Coronary artery (tissue), 2 donors: Measurements from ENCODE around the gene TAGLN2.

Source experiments
- DNase-seq: peaks from one replicate; pipeline ENCODE4 v3.0.0-alpha.2; 2017; ENCODE audit warnings: low spot score
- H3K27ac ChIP-seq, 2 donors: fragments of 200-600 bp; sonication (generic); one replicate each; pipeline ENCODE4 v1.5.1; 2016 to 2019
- H3K4me3 ChIP-seq: fragments of 200-600 bp; sonication (generic); 2 replicates; pipeline ENCODE4 v1.5.1; 2016; ENCODE audit warnings: mild to moderate bottlenecking, moderate library complexity
- CTCF ChIP-seq: fragments of 200-600 bp; sonication (generic); IDR thresholded peaks from one replicate; pipeline ENCODE4 v1.5.1; 2019; ENCODE audit warnings: antibody characterized with exemption

The TAGLN2 gene

DNA sequence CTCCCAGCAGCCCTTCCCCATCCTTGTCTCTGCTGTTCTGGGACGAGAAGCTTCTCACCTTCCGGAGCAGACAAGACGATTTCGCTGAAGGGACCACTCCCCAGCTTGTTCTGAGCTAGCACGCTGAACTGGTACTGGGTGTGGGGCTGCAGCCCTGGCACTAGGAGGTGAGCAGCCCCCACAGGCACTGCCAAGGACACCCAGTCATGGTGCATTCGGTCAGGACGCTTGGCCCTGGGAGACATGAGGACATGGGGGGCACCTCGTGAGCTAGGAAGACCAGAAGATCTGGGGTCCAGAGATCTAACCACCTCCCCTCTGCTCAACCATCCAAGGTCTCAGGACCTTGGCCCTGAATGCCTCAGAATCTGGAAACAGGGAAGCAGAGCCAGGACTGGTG lies 5.3 kb upstream of the TAGLN2 start:
- DNase-seq = no peak
- H3K4me3 ChIP-seq = no peak overlapping the region
- no peak overlapping the region for H3K27ac ChIP-seq
- no peak for TF ChIP-seq CTCF

DNA sequence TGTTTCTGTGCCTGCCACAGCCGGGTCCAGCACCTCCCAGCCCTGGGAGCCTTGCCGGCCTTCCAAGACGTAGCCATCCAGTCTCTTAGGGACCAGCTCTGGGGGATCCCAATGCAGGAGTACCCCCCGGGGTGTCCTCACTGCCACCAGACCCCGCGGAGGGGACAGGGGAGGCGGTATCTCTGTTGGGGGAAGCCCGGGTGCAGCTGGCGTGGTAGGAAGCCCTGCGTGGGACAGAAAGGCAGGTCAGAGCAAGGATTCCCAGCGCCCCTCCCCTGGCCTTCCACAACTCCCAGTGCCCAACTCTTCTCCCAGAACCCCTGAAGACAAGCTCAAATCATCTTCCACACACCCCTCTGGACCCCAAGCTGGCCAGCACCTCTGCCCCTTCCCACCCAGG lies 4.9 kb upstream of the TAGLN2 start:
- no peak for TF ChIP-seq CTCF
- no peak for DNase-seq
- Histone ChIP-seq H3K4me3 (no peak overlapping the region), H3K27ac (no peak overlapping the region)

GRCh38 chr1:159929155-159930051 lies 4.1 kb upstream of the TAGLN2 start:
- H3K4me3 ChIP-seq = no peak overlapping the region
- TF ChIP-seq CTCF = no peak
- no peak for DNase-seq
- H3K27ac ChIP-seq = no peak overlapping the region

DNA sequence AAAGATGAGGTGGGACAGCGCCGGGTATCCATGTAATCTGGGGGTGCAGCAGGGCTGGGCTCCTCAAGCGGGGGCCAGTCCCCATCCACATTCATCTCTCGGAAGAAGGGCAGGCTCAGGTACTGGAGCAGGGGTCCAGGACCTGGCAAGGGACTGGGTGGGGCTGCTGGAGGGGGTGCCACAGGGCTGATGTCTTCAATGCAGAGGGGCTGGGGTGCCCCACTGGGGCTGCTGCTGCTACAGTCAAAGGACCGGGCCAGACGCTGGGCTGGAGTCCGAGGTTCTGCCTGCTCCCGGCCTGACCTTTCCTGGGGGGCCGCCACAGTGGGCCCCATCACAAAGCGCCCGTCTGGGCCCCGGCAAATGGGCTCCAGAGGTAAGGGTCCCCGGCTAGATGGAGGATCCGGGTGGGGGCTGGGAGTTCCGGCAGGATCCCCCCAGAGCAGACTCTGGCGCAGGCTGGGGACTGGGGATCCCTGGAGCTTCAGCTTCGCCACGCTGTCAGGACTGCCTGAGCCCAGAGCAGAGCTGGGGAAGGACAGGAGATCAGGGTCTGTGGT lies 3.3 kb upstream of the TAGLN2 start:
- Histone ChIP-seq H3K4me3 (no peak overlapping the region), H3K27ac (no peak overlapping the region)
- no peak for TF ChIP-seq CTCF
- DNase-seq = no peak

DNA sequence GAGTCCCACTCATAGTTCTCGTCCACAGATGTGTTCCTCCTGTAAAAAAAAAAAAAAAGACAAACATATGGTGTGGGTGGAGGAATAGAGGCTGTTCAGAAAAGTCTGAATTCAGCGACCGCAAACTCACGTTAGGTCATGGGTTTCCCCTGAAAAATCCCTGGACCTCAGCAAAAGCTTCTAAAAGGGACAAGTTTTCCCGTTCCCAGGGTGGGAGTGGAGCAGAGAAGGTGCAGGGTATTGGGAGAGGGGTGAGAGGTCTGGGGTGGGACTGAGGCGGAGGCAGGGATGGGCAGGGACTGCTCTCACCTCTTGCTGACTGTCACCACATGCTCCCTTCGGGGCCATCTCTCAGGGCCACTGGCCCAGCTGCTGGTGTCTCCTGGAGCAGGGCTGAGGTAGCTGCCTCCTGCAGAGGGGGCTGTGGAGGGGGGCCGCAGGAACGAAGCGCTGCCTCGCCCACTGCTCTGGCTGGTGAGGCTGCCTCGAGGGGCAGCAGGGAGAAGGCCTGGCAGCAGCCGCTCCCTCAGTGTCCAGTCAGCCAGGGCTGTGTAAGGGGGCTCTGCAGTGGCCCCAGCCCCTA lies 2.6 kb upstream of the TAGLN2 start:
- Histone ChIP-seq H3K4me3 (no peak overlapping the region), H3K27ac (no peak overlapping the region)
- DNase-seq = no peak
- TF ChIP-seq CTCF = no peak

- Histone ChIP-seq H3K4me3 (no peak overlapping the region), H3K27ac (no peak overlapping the region)
- DNase-seq = no peak
- no peak for TF ChIP-seq CTCF
Measured at GRCh38 chr1:159927211-159927848, 2.0 kb upstream of the TAGLN2 start.
